Endothelial cell of umbilical vein (primary cell): ENCODE results near the gene CLDN2. TPM values are rescaled to one million over a fixed set of nuclear protein-coding genes. Genes with fewer than 3 reads are reported as not detected.

Source experiments
- BruUV-seq: library from RNA; stranded (reverse); fragments of 400-500 nt; replicated peaks from 2 replicates; lab custom pipeline; 2021; lab: Mats Ljungman, UMichigan
- CTCF ChIA-PET: fragments of 300-600, 350-600 bp; sonication (Branson Sonifier 250); formaldehyde crosslinking; loops from one replicate; lab custom pipeline; 2021; ENCODE audit warnings: antibody characterized with exemption, inconsistent platforms; lab: Charles Lee
- POLR2A ChIA-PET: fragments of 300-600, 350-600 bp; sonication (Branson Sonifier 250); formaldehyde crosslinking; loops from one replicate; lab custom pipeline; 2021; ENCODE audit warnings: antibody characterized with exemption, inconsistent platforms; lab: Charles Lee
- DNase-seq: peaks from one replicate; pipeline ENCODE4 v3.0.0-alpha.2; 2011; ENCODE audit warnings: low read depth, low spot score
- FAIRE-seq: peaks from 2 replicates; lab custom pipeline; 2011; peaks lifted over from hg19 to GRCh38; lab: Jason Lieb, UNC
- H2AFZ ChIP-seq: 2 replicates; pipeline ENCODE4 v1.6.0; 2012; ENCODE audit warnings: low read depth, low read length, control low read depth, inconsistent platforms
- H3K27ac ChIP-seq: 2 replicates; pipeline ENCODE4 v1.5.1; 2011; ENCODE audit warnings: low read depth, mild to moderate bottlenecking, control low read depth, low read length, moderate library complexity; ENCODE audit not compliant: insufficient read depth
- H3K27me3 ChIP-seq, 2 experiments: 2 replicates each; pipeline versions ENCODE4 v1.6.0 to v1.6.1; 2011; ENCODE audit warnings: low read length in 2 of 2, mixed read lengths in 1 of 2; ENCODE audit not compliant: control insufficient read depth in 2 of 2, insufficient read depth in 2 of 2
- H3K36me3 ChIP-seq, 2 experiments: 2 replicates in 1 of 2; 3 replicates in 1 of 2; pipeline ENCODE4 v1.5.1; 2011; ENCODE audit warnings: low read length in 2 of 2, mild to moderate bottlenecking in 1 of 2, moderate library complexity in 1 of 2; ENCODE audit not compliant: control insufficient read depth in 2 of 2, insufficient read depth in 2 of 2; ENCODE audit errors: extremely low read depth in 1 of 2
- H3K4me1 ChIP-seq: 3 replicates; pipeline ENCODE4 v1.5.1; 2011; ENCODE audit warnings: mild to moderate bottlenecking, low read length; ENCODE audit not compliant: control insufficient read depth, insufficient read depth; ENCODE audit errors: extremely low read depth
- H3K4me2 ChIP-seq: 2 replicates; pipeline ENCODE4 v1.6.1; 2011; ENCODE audit warnings: low read length, control low read depth, mixed read lengths; ENCODE audit not compliant: insufficient read depth
- H3K4me3 ChIP-seq, 3 experiments: fragments of 200-600 bp in 1 of 3; sonication (generic), shearing (Covaris generic) in 1 of 3; replicated peaks in 1 of 3; 2 replicates each; pipeline ENCODE4 v1.5.1; 2011 to 2016; ENCODE audit warnings: control low read depth in 3 of 3, low read length in 3 of 3, mild to moderate bottlenecking in 2 of 3, inconsistent platforms in 1 of 3, low read depth in 1 of 3, moderate library complexity in 1 of 3; ENCODE audit not compliant: insufficient read depth in 1 of 3
- H3K79me2 ChIP-seq: 2 replicates; pipeline ENCODE4 v1.6.0; 2012; ENCODE audit warnings: low read length, inconsistent platforms; ENCODE audit not compliant: control insufficient read depth, insufficient read depth
- H3K9ac ChIP-seq: replicated peaks from 2 replicates; pipeline ENCODE3; 2011; ENCODE audit warnings: low read length, control low read depth; ENCODE audit not compliant: insufficient read depth; ENCODE audit errors: extremely low read depth
- H3K9me1 ChIP-seq: replicated peaks from 3 replicates; pipeline ENCODE4 v1.6.0; 2011; ENCODE audit warnings: mild to moderate bottlenecking, low read length; ENCODE audit not compliant: control insufficient read depth, insufficient read depth; ENCODE audit errors: extremely low read depth
- H3K9me3 ChIP-seq: replicated peaks from 2 replicates; pipeline ENCODE4 v1.5.1; 2012; ENCODE audit warnings: low read length, inconsistent platforms; ENCODE audit not compliant: control insufficient read depth, insufficient read depth
- H4K20me1 ChIP-seq: replicated peaks from 2 replicates; pipeline ENCODE3; 2011; ENCODE audit warnings: mild to moderate bottlenecking, low read length; ENCODE audit not compliant: control insufficient read depth, insufficient read depth; ENCODE audit errors: extremely low read depth
- EZH2 ChIP-seq: IDR thresholded peaks from 2 replicates; pipeline ENCODE4 v1.6.1; 2012; ENCODE audit warnings: borderline replicate concordance, low read depth, mild to moderate bottlenecking, moderate library complexity, low read length, inconsistent platforms; ENCODE audit not compliant: severe bottlenecking
- FOS ChIP-seq: IDR thresholded peaks from 2 replicates; pipeline ENCODE4 v1.6.1; 2011; ENCODE audit warnings: mild to moderate bottlenecking, low read length, moderate library complexity, borderline replicate concordance; ENCODE audit not compliant: insufficient read depth
- GATA2 ChIP-seq: IDR thresholded peaks from 2 replicates; pipeline ENCODE4 v1.7.0; 2011; ENCODE audit warnings: low read depth, mild to moderate bottlenecking, moderate library complexity, mixed read lengths, low read length; ENCODE audit not compliant: insufficient read length, insufficient read depth
- JUN ChIP-seq: IDR thresholded peaks from 2 replicates; pipeline ENCODE4 v1.6.1; 2011; ENCODE audit warnings: borderline replicate concordance, low read depth; ENCODE audit not compliant: insufficient read length, insufficient read depth
- MYC ChIP-seq: IDR thresholded peaks from one replicate; pipeline ENCODE4 v1.6.1; 2011; ENCODE audit warnings: mild to moderate bottlenecking, low read depth, low read length
- POLR2A ChIP-seq: IDR thresholded peaks from 2 replicates; pipeline ENCODE4 v1.6.1; 2012; ENCODE audit warnings: low read depth, mild to moderate bottlenecking, control low read depth, low read length
- POLR2AphosphoS5 ChIP-seq: IDR thresholded peaks from 2 replicates; pipeline ENCODE4 v1.6.1; 2012; ENCODE audit warnings: low read depth, mild to moderate bottlenecking, control low read depth, low read length, moderate library complexity; ENCODE audit not compliant: insufficient read depth
- dilution Hi-C: fragments of 300-500 bp; cut with MboI; formaldehyde crosslinking; loops from one replicate; pipeline ENCODE4 v1.15.0; 2019; ENCODE audit warnings: low sequenced_read_pairs; ENCODE audit not compliant: extremely low pct_ligation_motif_present
- intact Hi-C: fragments of 100-400 bp; cut with micrococcal nuclease; formaldehyde crosslinking; loops from one replicate; pipeline ENCODE4 v1.10.0; 2022
- polyA plus RNA-seq, 4 experiments: library from polyadenylated mRNA; depleted of rRNA in 3 of 4; stranded (reverse) in 3 of 4; unstranded in 1 of 4; fragments of >200 nt; gene quantifications; 2 replicates each; pipeline versions ENCODE4 v1.2.1 to v1.2.3, GENCODE V29; 2011 to 2012; ENCODE audit warnings: missing spikeins in 1 of 4
- total RNA-seq: library from RNA; stranded (reverse); gene quantifications from 2 replicates; pipeline ENCODE4 v1.2.3, GENCODE V29; 2021
- TF ChIP-seq, protein P1 (sequence below), 2 donors: IDR thresholded peaks; 1 replicate in 1 of 2; 2 replicates in 1 of 2; pipeline ENCODE4 v1.5.1; 2011; ENCODE audit warnings: low read length in 2 of 2, mild to moderate bottlenecking in 2 of 2, moderate library complexity in 2 of 2, control low read depth in 1 of 2, inconsistent platforms in 1 of 2, low read depth in 1 of 2; ENCODE audit not compliant: insufficient read depth in 1 of 2; ENCODE audit errors: extremely low read depth in 1 of 2
- TF ChIP-seq, protein P2 (sequence below): IDR thresholded peaks from 2 replicates; pipeline ENCODE4 v1.6.1; 2011; ENCODE audit not compliant: insufficient read depth, insufficient read length

Gene CLDN2
- total and polyA plus RNA-seq, 2 donors (not counting 3 experiments of a cell fraction or from before 2014, with no cell fraction given) = not detected

DNA sequence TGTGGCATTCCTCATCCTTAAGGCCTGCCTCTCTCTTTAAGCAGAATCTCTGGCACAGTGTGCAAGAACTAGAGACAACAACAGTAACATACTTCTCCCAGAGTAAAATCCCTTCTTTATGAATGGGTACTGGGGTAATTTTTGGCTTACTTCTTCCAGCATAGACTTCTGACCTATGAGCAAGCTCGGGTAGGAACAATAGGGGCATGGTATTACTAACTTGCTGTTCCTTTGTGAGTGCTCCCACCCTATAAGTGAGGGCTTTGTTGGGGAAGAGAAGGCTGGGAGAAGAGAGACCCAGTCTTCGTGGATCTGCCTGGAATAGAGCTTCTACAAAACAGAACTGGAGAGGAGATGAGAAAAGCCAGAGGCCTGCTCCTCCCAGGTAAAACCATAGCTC, 30.2 kb downstream of the CLDN2 start:
- no TSS peak for BruUV-seq
- Histone ChIP-seq H3K79me2 (no peaks in the 10 kb centered on the region), H3K27me3 (no peaks in the 10 kb centered on the region), H3K9ac (no peak overlapping the region), H3K36me3 (no peaks in the 10 kb centered on the region), H3K9me1 (no peaks in the 10 kb centered on the region), H2AFZ (no peak overlapping the region), H3K4me1 (no peaks in the 10 kb centered on the region), H3K27ac (no peak overlapping the region), H4K20me1 (no peaks in the 10 kb centered on the region), H3K9me3 (no peaks in the 10 kb centered on the region), H3K4me2 (no peak overlapping the region), H3K4me3 (no peak overlapping the region)
- intact Hi-C loops = no loop called here
- no peak for FAIRE-seq
- ChIA-PET CTCF (interaction anchor here (1.6 to 3.6 kb wide), 3 partner anchors 51 to 76 kb away, joined by 3 to 44 read pairs (median 23); no protein-coding TSS in a partner anchor), POLR2A (no interaction called here)
- TF ChIP-seq, protein P1, sequence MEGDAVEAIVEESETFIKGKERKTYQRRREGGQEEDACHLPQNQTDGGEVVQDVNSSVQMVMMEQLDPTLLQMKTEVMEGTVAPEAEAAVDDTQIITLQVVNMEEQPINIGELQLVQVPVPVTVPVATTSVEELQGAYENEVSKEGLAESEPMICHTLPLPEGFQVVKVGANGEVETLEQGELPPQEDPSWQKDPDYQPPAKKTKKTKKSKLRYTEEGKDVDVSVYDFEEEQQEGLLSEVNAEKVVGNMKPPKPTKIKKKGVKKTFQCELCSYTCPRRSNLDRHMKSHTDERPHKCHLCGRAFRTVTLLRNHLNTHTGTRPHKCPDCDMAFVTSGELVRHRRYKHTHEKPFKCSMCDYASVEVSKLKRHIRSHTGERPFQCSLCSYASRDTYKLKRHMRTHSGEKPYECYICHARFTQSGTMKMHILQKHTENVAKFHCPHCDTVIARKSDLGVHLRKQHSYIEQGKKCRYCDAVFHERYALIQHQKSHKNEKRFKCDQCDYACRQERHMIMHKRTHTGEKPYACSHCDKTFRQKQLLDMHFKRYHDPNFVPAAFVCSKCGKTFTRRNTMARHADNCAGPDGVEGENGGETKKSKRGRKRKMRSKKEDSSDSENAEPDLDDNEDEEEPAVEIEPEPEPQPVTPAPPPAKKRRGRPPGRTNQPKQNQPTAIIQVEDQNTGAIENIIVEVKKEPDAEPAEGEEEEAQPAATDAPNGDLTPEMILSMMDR (IDR thresholded peaks at IDR 0.05; ENCODE audit: extremely low read depth in 1 of 2, insufficient read depth in 1 of 2, low read depth in 1 of 2, low read length in 2 of 2) = no peak
- TF ChIP-seq JUN = no peak
- TF ChIP-seq POLR2AphosphoS5 = no peak
- TF ChIP-seq EZH2 = no peak
- dilution Hi-C loops = no loop called here
- DNase-seq = no peak

DNA sequence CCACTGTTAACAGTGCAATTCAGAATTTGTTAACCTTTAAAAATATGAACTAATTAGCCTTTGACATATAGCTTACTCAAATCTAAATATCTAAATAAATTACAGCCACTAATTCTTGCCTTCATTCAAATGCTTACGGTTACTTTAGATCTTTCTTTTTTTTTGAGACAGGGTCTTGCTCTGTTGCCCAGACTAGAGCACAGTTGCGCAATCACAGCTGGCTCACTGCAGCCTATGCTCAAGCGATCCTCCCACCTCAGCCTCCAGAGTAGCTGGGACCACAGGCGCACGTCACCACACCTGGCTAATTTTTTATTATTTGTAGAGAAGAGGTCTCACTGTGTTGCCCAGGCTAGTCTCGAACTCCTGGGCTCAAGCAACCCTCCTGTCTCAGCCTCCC, 31.0 kb downstream of the CLDN2 start:
- no peak for TF ChIP-seq MYC
- no peak for TF ChIP-seq JUN
- no peak for TF ChIP-seq POLR2AphosphoS5
- TF ChIP-seq FOS = no peak
- TF ChIP-seq, protein P2, sequence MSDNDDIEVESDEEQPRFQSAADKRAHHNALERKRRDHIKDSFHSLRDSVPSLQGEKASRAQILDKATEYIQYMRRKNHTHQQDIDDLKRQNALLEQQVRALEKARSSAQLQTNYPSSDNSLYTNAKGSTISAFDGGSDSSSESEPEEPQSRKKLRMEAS = no peak
- TF ChIP-seq EZH2 = no peak
- TF ChIP-seq, protein P1 (IDR thresholded peaks at IDR 0.05; ENCODE audit: extremely low read depth in 1 of 2, insufficient read depth in 1 of 2, low read depth in 1 of 2, low read length in 2 of 2) = no peak
- no peak for TF ChIP-seq POLR2A
- TF ChIP-seq GATA2 = no peak
- Histone ChIP-seq H3K9me3 (no peaks in the 10 kb centered on the region), H3K36me3 (no peaks in the 10 kb centered on the region), H3K79me2 (no peaks in the 10 kb centered on the region), H3K27ac (no peak overlapping the region), H3K4me1 (no peaks in the 10 kb centered on the region), H3K4me3 (no peak overlapping the region), H3K4me2 (no peak overlapping the region), H3K9me1 (no peaks in the 10 kb centered on the region), H4K20me1 (no peaks in the 10 kb centered on the region), H2AFZ (no peak overlapping the region), H3K27me3 (no peaks in the 10 kb centered on the region), H3K9ac (no peak overlapping the region)
- dilution Hi-C loops (no loop called here), intact Hi-C loops (no loop called here)
- no peak for DNase-seq
- CTCF ChIA-PET = interaction anchor here (1.6 to 3.6 kb wide), 3 partner anchors 52 to 77 kb away, joined by 3 to 44 read pairs (median 23); no protein-coding TSS in a partner anchor
- FAIRE-seq = no peak
- no TSS peak for BruUV-seq
- POLR2A ChIA-PET = no interaction called here
